Vagina (tissue), 2 donors: ENCODE measurements around the gene GNAQ.

Source experiments
- CTCF ChIP-seq, 3 experiments: fragments of 450-650 bp in 2 of 3; fragments of 200-600 bp in 1 of 3; sonication (generic) in 1 of 3; IDR thresholded peaks; one replicate each; pipeline ENCODE4 v1.5.1; 2017 to 2019; ENCODE audit warnings: antibody characterized with exemption in 3 of 3, mild to moderate bottlenecking in 2 of 3, moderate library complexity in 2 of 3
- POLR2A ChIP-seq, 2 donors: fragments of 450-650 bp; IDR thresholded peaks; one replicate each; pipeline ENCODE4 v1.6.1; 2017; ENCODE audit warnings: antibody characterized with exemption in 2 of 2, mild to moderate bottlenecking in 2 of 2, moderate library complexity in 2 of 2
- POLR2AphosphoS5 ChIP-seq, 2 donors: sonication (generic); formaldehyde crosslinking; IDR thresholded peaks; one replicate each; pipeline ENCODE4 v1.9.0; 2017; ENCODE audit warnings: antibody characterized with exemption in 2 of 2, mild to moderate bottlenecking in 2 of 2, low read depth in 1 of 2; ENCODE audit not compliant: insufficient read depth in 1 of 2

GRCh38 chr9:78030296-78030552 lies 1.4 kb downstream of the GNAQ start:
- no peak for TF ChIP-seq CTCF (IDR thresholded peaks at IDR 0.05)
- no peak for TF ChIP-seq POLR2A (IDR thresholded peaks at IDR 0.05)
- no peak for TF ChIP-seq POLR2AphosphoS5 (IDR thresholded peaks at IDR 0.05; ENCODE audit: insufficient read depth in 1 of 2, low read depth in 1 of 2)
